C1 segment of cervical spinal cord (tissue), 14 donors: ENCODE data around the gene LLGL1.
A peak's percentile ranks its signal among the peaks of the same experiment; 100 is the strongest.
"Not testable (repeated sequence)": the region's sequence is repeated elsewhere in the genome, so short reads cannot be mapped to it uniquely, and the experiment has no call there.

Experiments
- DNase-seq, 14 donors: peaks; one replicate each; lab custom pipeline; 2025; lab: John Stamatoyannopoulos, UW

Gene LLGL1

DNA sequence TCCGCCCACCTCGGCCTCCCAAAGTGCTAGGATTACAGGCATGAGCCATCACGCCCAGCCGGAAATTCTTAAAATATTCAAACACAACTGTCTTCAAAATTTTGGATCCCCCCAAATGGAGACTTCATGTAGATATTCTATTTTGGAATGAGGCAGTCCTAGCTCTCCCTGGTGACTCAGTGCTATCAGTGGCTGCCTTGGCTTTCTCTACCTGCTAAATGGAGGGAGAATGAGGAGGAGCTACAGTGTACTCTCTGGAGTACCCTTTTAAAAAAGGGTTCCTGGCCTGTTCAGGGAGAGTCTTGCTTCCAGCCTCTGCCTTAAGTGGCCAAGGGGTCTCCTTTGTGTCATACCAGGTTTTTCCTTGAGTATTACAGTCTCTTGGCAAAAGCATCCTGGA is 31.0 kb upstream of the LLGL1 start:
- DNase-seq: no peak

DNA sequence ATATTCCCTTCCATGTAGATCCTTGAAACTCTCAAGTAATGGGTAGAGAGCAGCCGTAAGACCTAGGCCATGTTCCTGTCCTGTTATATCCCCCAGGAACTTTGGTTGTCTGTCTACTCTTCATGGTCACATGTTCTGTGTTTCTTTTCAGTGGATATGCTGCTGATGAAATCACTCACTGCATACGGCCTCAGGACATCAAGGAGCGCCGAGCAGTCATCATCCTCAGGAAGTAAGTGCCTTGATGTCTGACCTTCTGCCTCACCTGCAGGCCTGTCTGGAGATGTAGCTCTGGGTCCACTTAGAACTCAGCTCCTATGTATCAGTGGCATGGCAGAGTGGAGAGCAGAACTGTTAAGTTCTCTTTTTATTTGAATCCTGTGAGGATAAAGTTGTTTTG is 30.6 kb upstream of the LLGL1 start:
- no peak for DNase-seq

DNA sequence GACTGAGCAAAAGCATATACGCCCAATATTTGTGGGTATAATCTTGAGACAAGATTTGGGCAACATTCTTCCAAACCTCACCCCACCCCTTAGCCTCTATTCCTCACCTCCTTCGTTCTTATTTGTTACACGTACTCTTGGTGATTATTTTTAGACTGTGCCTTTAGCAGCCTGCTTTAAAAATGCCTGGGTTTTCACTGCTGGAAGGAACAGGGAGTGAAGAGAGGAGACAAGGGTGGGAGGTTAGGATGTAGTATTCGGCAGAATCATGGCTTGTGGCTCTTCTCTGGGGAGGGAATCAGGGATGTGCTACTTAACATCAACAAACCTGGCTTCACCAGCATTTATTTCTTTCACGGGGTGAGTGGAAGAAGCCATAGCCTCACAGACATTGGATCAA is 30.2 kb upstream of the LLGL1 start:
- no peak for DNase-seq

GRCh38 chr17:18197535-18198194 is 27.8 kb upstream of the LLGL1 start:
- DNase-seq: no peak

- DNase-seq: no peak
Measured at GRCh38 chr17:18198530-18198929, 26.9 kb upstream of the LLGL1 start.

- no peak for DNase-seq
Measured at GRCh38 chr17:18201108-18201507, 24.3 kb upstream of the LLGL1 start.

- no peak for DNase-seq
Measured at GRCh38 chr17:18203308-18203707, 22.1 kb upstream of the LLGL1 start.

DNA sequence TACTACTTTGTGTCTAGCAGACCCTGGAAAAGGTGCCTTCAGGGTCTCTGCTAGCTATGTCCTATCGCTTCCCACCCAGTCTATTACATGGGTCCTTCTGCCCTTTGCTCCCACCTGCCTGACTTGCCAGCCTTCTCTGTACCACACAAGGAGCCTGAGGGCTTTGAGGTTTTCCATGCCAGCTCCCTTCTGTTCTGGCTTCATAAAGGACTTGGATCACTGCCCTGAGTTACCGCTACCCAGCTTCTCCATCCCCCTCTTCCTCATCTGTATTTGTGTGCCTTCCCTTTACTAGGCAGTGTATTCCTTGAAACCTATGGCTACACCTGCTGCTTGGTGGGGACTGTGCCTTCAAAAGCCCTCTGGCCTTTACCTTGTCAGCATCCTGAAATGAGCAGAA is 19.6 kb upstream of the LLGL1 start:
- no peak for DNase-seq

GRCh38 chr17:18206962-18207361 is 18.5 kb upstream of the LLGL1 start:
- peak in 1 of 14 donors; percentile 9 for DNase-seq

- DNase-seq: no peak
Measured at GRCh38 chr17:18208092-18208491, 17.3 kb upstream of the LLGL1 start.

GRCh38 chr17:18213666-18214270 is 11.7 kb upstream of the LLGL1 start:
- no peak for DNase-seq

DNA sequence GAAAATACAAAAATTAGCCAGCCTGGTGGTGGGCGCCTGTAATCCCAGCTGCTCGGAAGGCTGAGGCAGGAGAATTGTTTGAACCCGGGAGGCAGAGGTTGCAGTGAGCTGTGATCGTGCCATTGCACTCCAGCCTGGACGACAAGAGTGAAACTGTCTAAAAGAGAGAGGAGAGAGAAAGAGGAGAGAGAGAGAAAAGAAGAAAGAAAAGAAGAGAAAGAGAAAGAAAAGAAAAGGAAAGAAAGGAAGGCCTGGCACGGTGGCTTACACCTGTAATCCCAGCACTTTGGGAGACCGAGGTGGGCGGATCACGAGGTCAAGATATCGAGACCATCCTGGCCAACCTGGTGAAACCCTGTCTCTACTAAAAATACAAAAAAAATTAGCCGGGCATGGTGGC is 8.5 kb upstream of the LLGL1 start:
- not testable (repeated sequence) for DNase-seq

- DNase-seq: peak in 9 of 14 donors; percentile 32 to 69 (median 55)
Measured at GRCh38 chr17:18217412-18218015, 7.9 kb upstream of the LLGL1 start.

DNA sequence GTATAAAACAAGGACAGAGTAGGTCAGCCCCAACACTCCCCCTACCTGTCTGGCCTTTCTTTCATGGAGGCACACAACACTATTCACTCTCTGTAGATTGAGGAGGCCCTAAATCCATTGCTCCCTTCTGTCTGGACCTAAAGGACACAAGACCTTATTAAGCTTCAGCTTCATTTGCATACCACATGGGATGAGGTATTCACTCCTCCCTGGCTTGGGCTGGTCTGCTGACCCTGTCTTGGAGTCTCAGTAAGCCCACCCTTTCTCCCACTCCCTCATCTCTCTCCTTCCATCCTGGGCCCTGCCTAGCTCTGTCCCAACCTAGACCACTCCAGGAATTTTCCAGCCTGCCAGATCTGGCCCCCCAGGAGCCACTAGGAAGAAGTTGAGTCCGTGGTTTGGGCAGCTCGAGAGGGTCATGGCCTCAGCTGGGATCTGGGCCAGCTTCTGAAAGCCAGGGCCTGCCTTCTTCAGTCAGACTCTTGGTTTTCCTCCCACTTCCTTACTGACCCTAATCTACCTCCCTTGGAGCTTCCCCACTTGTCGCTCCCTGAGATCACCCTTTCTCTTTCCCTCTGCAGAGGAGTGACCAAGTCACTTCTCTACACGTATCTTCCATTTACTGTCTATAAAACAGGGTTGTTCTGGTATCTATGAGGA is 6.5 kb upstream of the LLGL1 start:
- no peak for DNase-seq

DNA sequence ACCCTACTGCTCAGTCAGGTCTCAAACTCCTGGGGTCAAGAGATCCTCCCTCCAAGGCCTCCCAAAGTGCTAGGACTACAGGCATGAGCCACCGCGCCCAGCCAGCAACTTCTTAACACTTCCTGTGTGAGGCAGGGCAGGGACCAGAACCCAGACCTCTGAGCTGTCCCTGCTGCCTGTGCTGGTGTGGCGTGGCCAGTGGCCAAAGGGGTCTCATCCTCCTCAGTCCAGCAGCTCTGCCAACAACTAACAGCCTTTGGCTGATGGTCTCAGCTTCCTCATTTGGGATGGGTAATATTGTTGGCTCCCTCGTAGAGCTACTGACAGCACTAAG is 1.4 kb upstream of the LLGL1 start:
- no peak for DNase-seq

- DNase-seq: no peak
Measured at GRCh38 chr17:18224387-18225120, 881 bp upstream of the LLGL1 start.

GRCh38 chr17:18225642-18226283 is 328 bp downstream of the LLGL1 start:
- DNase-seq: peak in 6 of 14 donors; percentile 38 to 75 (median 64)

GRCh38 chr17:18226284-18226945 is 980 bp downstream of the LLGL1 start:
- DNase-seq: no peak

- no peak for DNase-seq
Measured at GRCh38 chr17:18227635-18228034, 2.2 kb downstream of the LLGL1 start.

DNA sequence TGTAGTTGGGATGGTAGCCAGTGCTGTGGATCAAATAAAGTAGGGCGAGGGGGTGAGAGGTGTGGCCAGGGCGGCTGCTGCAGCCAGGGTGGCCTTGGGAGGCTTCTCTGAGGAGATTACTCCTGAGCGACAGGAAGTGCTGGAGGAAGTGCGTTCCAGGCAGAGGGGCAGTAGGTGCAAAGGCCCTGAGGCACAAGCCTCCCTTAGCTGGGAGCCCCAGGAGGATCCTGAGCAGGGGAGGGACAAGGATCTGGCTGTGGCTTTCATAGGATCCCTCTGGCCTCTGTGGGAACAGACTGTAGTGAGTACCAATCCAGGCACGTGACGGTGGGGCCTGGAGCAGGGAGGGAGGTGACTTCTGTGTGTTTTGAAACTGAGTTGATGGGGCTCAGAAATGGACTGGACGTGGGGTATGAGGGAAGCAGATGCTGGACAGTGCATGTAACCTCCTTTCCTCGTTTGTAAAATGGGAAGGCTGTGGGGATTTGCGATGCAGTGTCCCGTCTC is 2.8 kb downstream of the LLGL1 start:
- DNase-seq: peak in 2 of 14 donors; percentile 14 to 41

GRCh38 chr17:18229254-18229653 is 3.8 kb downstream of the LLGL1 start:
- no peak for DNase-seq
